G401.6 (cell line): ENCODE results near the gene VCL.
"Not testable (repeated sequence)": the region's sequence is repeated elsewhere in the genome, so short reads cannot be mapped to it uniquely, and the experiment has no call there.

Experiments
- FAIRE-seq: peaks from 2 replicates; lab custom pipeline; 2012; peaks lifted over from hg19 to GRCh38; lab: Jason Lieb, UNC

Gene VCL

GRCh38 chr10:74008212-74008731 is 10.4 kb downstream of the VCL start:
- no peak for FAIRE-seq

GRCh38 chr10:74011017-74011416 is 13.1 kb downstream of the VCL start:
- FAIRE-seq, result no peak

- peak; percentile 57 for FAIRE-seq
Observed at GRCh38 chr10:74011770-74012169, 13.9 kb downstream of the VCL start.

GRCh38 chr10:74012480-74012879 is 14.6 kb downstream of the VCL start:
- no peak for FAIRE-seq

- FAIRE-seq, result no peak
Observed at GRCh38 chr10:74013004-74013403, 15.1 kb downstream of the VCL start.

GRCh38 chr10:74014574-74014973 is 16.7 kb downstream of the VCL start:
- not testable (repeated sequence) for FAIRE-seq

- FAIRE-seq, result no peak
Observed at GRCh38 chr10:74018241-74018640, 20.3 kb downstream of the VCL start.

GRCh38 chr10:74021248-74022055 is 23.5 kb downstream of the VCL start:
- FAIRE-seq, result peak; percentile 49

- FAIRE-seq, result no peak
Observed at GRCh38 chr10:74022926-74023629, 25.2 kb downstream of the VCL start.

GRCh38 chr10:74024600-74024999 is 26.7 kb downstream of the VCL start:
- no peak for FAIRE-seq

GRCh38 chr10:74025380-74025978 is 27.6 kb downstream of the VCL start:
- peak; percentile 6 for FAIRE-seq

- peak; percentile 55 for FAIRE-seq
Observed at GRCh38 chr10:74026428-74027015, 28.6 kb downstream of the VCL start.

GRCh38 chr10:74027702-74028101 is 29.8 kb downstream of the VCL start:
- FAIRE-seq, result no peak

GRCh38 chr10:74029943-74030342 is 32.0 kb downstream of the VCL start:
- no peak for FAIRE-seq

GRCh38 chr10:74032208-74032607 is 34.3 kb downstream of the VCL start:
- not testable (repeated sequence) for FAIRE-seq

GRCh38 chr10:74032900-74033655 is 35.2 kb downstream of the VCL start:
- FAIRE-seq, result no peak

- no peak for FAIRE-seq
Observed at GRCh38 chr10:74033702-74034101, 35.8 kb downstream of the VCL start.

- FAIRE-seq, result no peak
Observed at GRCh38 chr10:74034301-74034700, 36.4 kb downstream of the VCL start.

GRCh38 chr10:74035303-74035702 is 37.4 kb downstream of the VCL start:
- peak; percentile 48 for FAIRE-seq

- FAIRE-seq, result no peak
Observed at GRCh38 chr10:74036474-74036873, 38.6 kb downstream of the VCL start.

GRCh38 chr10:74039561-74040145 is 41.7 kb downstream of the VCL start:
- no peak for FAIRE-seq
